ENCODE data around the gene APCDD1. TPM values are rescaled to one million over a fixed set of nuclear protein-coding genes. Genes with fewer than 3 reads are reported as not detected.

APCDD1 gene
- polyA plus RNA-seq, 1 of the 3 experiments (the other 2 are of a cell fraction) = 0.02 TPM

- Histone ChIP-seq H3K9me3 (no peaks in the 10 kb centered on the region), H4K20me1 (ENCODE audit: insufficient read depth) (no peaks in the 10 kb centered on the region), H3K79me2 (ENCODE audit: insufficient read depth) (no peaks in the 10 kb centered on the region), H3K36me3 (replicated peaks in 1 of 2; ENCODE audit: control insufficient read depth in 1 of 2, insufficient read depth in 2 of 2, low read length in 1 of 2) (no peaks in the 10 kb centered on the region), H3K4me1 (ENCODE audit: control insufficient read depth in 1 of 2, insufficient read depth in 2 of 2, low read depth in 1 of 2, low read length in 1 of 2) (peaks cover 0 to 11% of the 10 kb centered on the region in 2 experiments; a peak in 2 of 4 replicates), H3K27ac (ENCODE audit: low read depth in 2 of 2, low read length in 1 of 2) (no peak overlapping the region), H3K4me3 (ENCODE audit: low read depth in 2 of 2, low read length in 1 of 2) (no peak overlapping the region), H2AFZ (ENCODE audit: low read depth) (no peak overlapping the region), H3K9ac (no peak overlapping the region), H3K27me3 (ENCODE audit: insufficient read depth) (no peaks in the 10 kb centered on the region; the same call in 1 of the 2 replicates), H3K9me2 (no peaks in the 10 kb centered on the region), H3F3A (replicated peaks; ENCODE audit: insufficient read depth) (no peaks in the 10 kb centered on the region), H3K4me2 (no peak overlapping the region)
- WGBS (ENCODE audit: low lambda C conversion rate) = 47% methylated on average over 2 of the region's 2 CpGs
- CTCF ChIA-PET = interaction anchor here (1.1 kb wide), 1 partner anchor 42 kb away, joined by 4 read pairs; no protein-coding TSS in a partner anchor
- no peak for DNase-seq
- POLR2A ChIA-PET = no interaction called here
- no peak for TF ChIP-seq MXI1 (IDR thresholded peaks at IDR 0.05; ENCODE audit: low read depth, low read length)
- TF ChIP-seq CTCF (IDR thresholded peaks at IDR 0.05) = no peak
- TF ChIP-seq NRF1 (IDR thresholded peaks at IDR 0.05; ENCODE audit: low read depth, low read length) = no peak
- TF ChIP-seq PBX3 (IDR thresholded peaks at IDR 0.05) = no peak
- TF ChIP-seq RXRA (IDR thresholded peaks at IDR 0.05; ENCODE audit: borderline replicate concordance, low read depth) = no peak
- TF ChIP-seq USF2 (IDR thresholded peaks at IDR 0.05; ENCODE audit: borderline replicate concordance, low read depth, low read length) = no peak
- TF ChIP-seq EZH2phosphoT487 (IDR thresholded peaks at IDR 0.05; ENCODE audit: borderline replicate concordance, low read depth) = no peak
- no peak for TF ChIP-seq RAD21 (IDR thresholded peaks at IDR 0.05; ENCODE audit: low read length)
- no peak for TF ChIP-seq ELF1 (IDR thresholded peaks at IDR 0.05)
- no peak for TF ChIP-seq YY1 (IDR thresholded peaks at IDR 0.05; ENCODE audit: low read depth)
- TF ChIP-seq RCOR1 (IDR thresholded peaks at IDR 0.05; ENCODE audit: low read length) = no peak
- TF ChIP-seq SIN3A (IDR thresholded peaks at IDR 0.05; ENCODE audit: borderline replicate concordance, low read depth, low read length) = no peak
- TF ChIP-seq MAX (IDR thresholded peaks at IDR 0.05; ENCODE audit: low read depth) = no peak
Observed at GRCh38 chr18:10477863-10478260, 23.4 kb downstream of the APCDD1 start.

GRCh38 chr18:10481831-10482230, 27.4 kb downstream of the APCDD1 start:
- CTCF ChIA-PET = interaction anchor here (0.7 kb wide), 1 partner anchor 344 kb away, joined by 3 read pairs; no protein-coding TSS in a partner anchor
- H3K4me2 ChIP-seq = no peak overlapping the region
- no peak overlapping the region for H3K27ac ChIP-seq (ENCODE audit: low read depth in 2 of 2, low read length in 1 of 2)
- POLR2A ChIA-PET = no interaction called here
- no peak overlapping the region for H3K9ac ChIP-seq
- no peaks in the 10 kb centered on the region for H3F3A ChIP-seq (replicated peaks; ENCODE audit: insufficient read depth)
- DNase-seq = no peak
- H3K4me3 ChIP-seq (ENCODE audit: low read depth in 2 of 2, low read length in 1 of 2) = no peak overlapping the region
- peaks cover 0 to 2% of the 10 kb centered on the region in 2 experiments; a peak in 2 of 4 replicates for H3K4me1 ChIP-seq (ENCODE audit: control insufficient read depth in 1 of 2, insufficient read depth in 2 of 2, low read depth in 1 of 2, low read length in 1 of 2)
- no peaks in the 10 kb centered on the region for H3K9me2 ChIP-seq
- WGBS (ENCODE audit: low lambda C conversion rate) = 36% methylated on average over 9 of the region's 9 CpGs
- no peaks in the 10 kb centered on the region; the same call in 1 of the 2 replicates for H3K27me3 ChIP-seq (ENCODE audit: insufficient read depth)
- no peaks in the 10 kb centered on the region for H3K9me3 ChIP-seq
- H2AFZ ChIP-seq (ENCODE audit: low read depth) = no peak overlapping the region
- no peaks in the 10 kb centered on the region for H3K79me2 ChIP-seq (ENCODE audit: insufficient read depth)
- no peaks in the 10 kb centered on the region for H4K20me1 ChIP-seq (ENCODE audit: insufficient read depth)
- H3K36me3 ChIP-seq (replicated peaks in 1 of 2; ENCODE audit: control insufficient read depth in 1 of 2, insufficient read depth in 2 of 2, low read length in 1 of 2) = no peaks in the 10 kb centered on the region
- TF ChIP-seq NRF1 (IDR thresholded peaks at IDR 0.05; ENCODE audit: low read depth, low read length) (no peak), JUND (IDR thresholded peaks at IDR 0.05) (no peak), SMC3 (IDR thresholded peaks at IDR 0.05; ENCODE audit: low read depth, low read length) (no peak), REST (IDR thresholded peaks at IDR 0.05; ENCODE audit: low read depth, low read length) (no peak), CTCF (IDR thresholded peaks at IDR 0.05) (no peak), MAX (IDR thresholded peaks at IDR 0.05; ENCODE audit: low read depth) (no peak), POLR2AphosphoS5 (IDR thresholded peaks at IDR 0.05; ENCODE audit: low read depth, low read length) (no peak), TCF12 (IDR thresholded peaks at IDR 0.05) (no peak)
